T-helper 1 cell treated with Interleukin-12 subunit alpha and Interleukin-12 subunit beta and Interleukin-4 antibody, amounts not matched to agents 30 μg/mL and 1 μg/mL, for 36 hours (primary cell): ENCODE data around the gene LSM6.

ENCODE experiments used
- H3K27ac Mint-ChIP-seq: one replicate; pipeline ENCODE4 v1.8.0; 2021; ENCODE audit warnings: mild to moderate bottlenecking, mixed read lengths
- H3K27me3 Mint-ChIP-seq: one replicate; pipeline ENCODE4 v1.8.0; 2021; ENCODE audit warnings: low read depth, mixed read lengths
- H3K36me3 Mint-ChIP-seq: one replicate; pipeline ENCODE4 v1.8.0; 2021; ENCODE audit warnings: low read depth, mixed read lengths
- H3K4me1 Mint-ChIP-seq: one replicate; pipeline ENCODE4 v1.8.0; 2021; ENCODE audit warnings: low read depth, mixed read lengths
- H3K4me3 Mint-ChIP-seq: one replicate; pipeline ENCODE4 v1.8.0; 2021; ENCODE audit warnings: mild to moderate bottlenecking, moderate library complexity, mixed read lengths
- H3K9me3 Mint-ChIP-seq: one replicate; pipeline ENCODE4 v1.8.0; 2021; ENCODE audit warnings: mixed read lengths

LSM6 gene

GRCh38 chr4:146165840-146166239 is 9.7 kb upstream of the LSM6 start:
- no peak overlapping the region for H3K27ac Mint-ChIP-seq
- no peaks in the 10 kb centered on the region for H3K4me1 Mint-ChIP-seq
- peaks cover 9% of the 10 kb centered on the region for H3K9me3 Mint-ChIP-seq
- H3K36me3 Mint-ChIP-seq = no peaks in the 10 kb centered on the region
- no peak overlapping the region for H3K4me3 Mint-ChIP-seq
- no peaks in the 10 kb centered on the region for H3K27me3 Mint-ChIP-seq

- Mint-ChIP-seq H3K4me3 (no peak overlapping the region), H3K27ac (no peak overlapping the region), H3K9me3 (no peaks in the 10 kb centered on the region)
Measured at GRCh38 chr4:146170149-146170548, 5.4 kb upstream of the LSM6 start.

GRCh38 chr4:146176891-146177290 is 1.4 kb downstream of the LSM6 start:
- Mint-ChIP-seq H3K4me3 (peak overlapping the region; percentile 86), H3K36me3 (peaks cover 2% of the 10 kb centered on the region), H3K9me3 (no peaks in the 10 kb centered on the region), H3K27ac (peak overlapping the region; percentile 37), H3K4me1 (peaks cover 39% of the 10 kb centered on the region), H3K27me3 (no peaks in the 10 kb centered on the region)

More at GRCh38 chr4:146170149-146170548, 5.4 kb upstream of the LSM6 start:
- H3K36me3 Mint-ChIP-seq = no peaks in the 10 kb centered on the region
- H3K4me1 Mint-ChIP-seq = peaks cover 3% of the 10 kb centered on the region
- H3K27me3 Mint-ChIP-seq = no peaks in the 10 kb centered on the region

- peaks cover 42% of the 10 kb centered on the region for H3K4me1 Mint-ChIP-seq
- H3K27ac Mint-ChIP-seq = no peak overlapping the region
- H3K4me3 Mint-ChIP-seq = no peak overlapping the region
- H3K9me3 Mint-ChIP-seq = no peaks in the 10 kb centered on the region
- H3K27me3 Mint-ChIP-seq = no peaks in the 10 kb centered on the region
- peaks cover 4% of the 10 kb centered on the region for H3K36me3 Mint-ChIP-seq
Measured at GRCh38 chr4:146178126-146178525, 2.6 kb downstream of the LSM6 start.

GRCh38 chr4:146179784-146180370 is 4.4 kb downstream of the LSM6 start:
- Mint-ChIP-seq H3K4me3 (no peak overlapping the region), H3K9me3 (no peaks in the 10 kb centered on the region), H3K27me3 (no peaks in the 10 kb centered on the region), H3K4me1 (peaks cover 43% of the 10 kb centered on the region), H3K36me3 (peaks cover 4% of the 10 kb centered on the region), H3K27ac (no peak overlapping the region)

GRCh38 chr4:146182443-146182842 is 6.9 kb downstream of the LSM6 start:
- Mint-ChIP-seq H3K27ac (no peak overlapping the region), H3K36me3 (peaks cover 18% of the 10 kb centered on the region), H3K4me3 (no peak overlapping the region), H3K27me3 (no peaks in the 10 kb centered on the region), H3K4me1 (peaks cover 36% of the 10 kb centered on the region), H3K9me3 (no peaks in the 10 kb centered on the region)

- H3K27ac Mint-ChIP-seq = no peak overlapping the region
- no peak overlapping the region for H3K4me3 Mint-ChIP-seq
- peaks cover 23% of the 10 kb centered on the region for H3K36me3 Mint-ChIP-seq
- no peaks in the 10 kb centered on the region for H3K27me3 Mint-ChIP-seq
- H3K4me1 Mint-ChIP-seq = peaks cover 30% of the 10 kb centered on the region
- H3K9me3 Mint-ChIP-seq = no peaks in the 10 kb centered on the region
Measured at GRCh38 chr4:146183209-146183608, 7.7 kb downstream of the LSM6 start.

GRCh38 chr4:146186041-146186440 is 10.5 kb downstream of the LSM6 start:
- H3K27me3 Mint-ChIP-seq = no peaks in the 10 kb centered on the region
- H3K27ac Mint-ChIP-seq = no peak overlapping the region
- peaks cover 33% of the 10 kb centered on the region for H3K36me3 Mint-ChIP-seq
- no peak overlapping the region for H3K4me3 Mint-ChIP-seq
- H3K9me3 Mint-ChIP-seq = no peaks in the 10 kb centered on the region
- peaks cover 13% of the 10 kb centered on the region for H3K4me1 Mint-ChIP-seq

GRCh38 chr4:146186596-146186995 is 11.1 kb downstream of the LSM6 start:
- no peaks in the 10 kb centered on the region for H3K9me3 Mint-ChIP-seq
- H3K36me3 Mint-ChIP-seq = peaks cover 38% of the 10 kb centered on the region
- H3K4me3 Mint-ChIP-seq = no peak overlapping the region
- H3K4me1 Mint-ChIP-seq = peaks cover 11% of the 10 kb centered on the region
- H3K27ac Mint-ChIP-seq = no peak overlapping the region
- no peaks in the 10 kb centered on the region for H3K27me3 Mint-ChIP-seq

- H3K36me3 Mint-ChIP-seq = peaks cover 39% of the 10 kb centered on the region
- peaks cover 2% of the 10 kb centered on the region for H3K4me1 Mint-ChIP-seq
- no peaks in the 10 kb centered on the region for H3K9me3 Mint-ChIP-seq
- H3K27ac Mint-ChIP-seq = no peak overlapping the region
- no peak overlapping the region for H3K4me3 Mint-ChIP-seq
- no peaks in the 10 kb centered on the region for H3K27me3 Mint-ChIP-seq
Measured at GRCh38 chr4:146190456-146190855, 14.9 kb downstream of the LSM6 start.

- Mint-ChIP-seq H3K4me1 (no peaks in the 10 kb centered on the region), H3K9me3 (no peaks in the 10 kb centered on the region), H3K36me3 (peaks cover 32% of the 10 kb centered on the region), H3K27me3 (no peaks in the 10 kb centered on the region), H3K4me3 (no peak overlapping the region), H3K27ac (no peak overlapping the region)
Measured at GRCh38 chr4:146191766-146192458, 16.4 kb downstream of the LSM6 start.

- Mint-ChIP-seq H3K36me3 (peaks cover 20% of the 10 kb centered on the region), H3K4me3 (no peak overlapping the region), H3K27me3 (no peaks in the 10 kb centered on the region), H3K27ac (no peak overlapping the region), H3K4me1 (no peaks in the 10 kb centered on the region), H3K9me3 (no peaks in the 10 kb centered on the region)
Measured at GRCh38 chr4:146193628-146194027, 18.1 kb downstream of the LSM6 start.

GRCh38 chr4:146194212-146194611 is 18.7 kb downstream of the LSM6 start:
- Mint-ChIP-seq H3K36me3 (peaks cover 19% of the 10 kb centered on the region), H3K4me1 (no peaks in the 10 kb centered on the region), H3K4me3 (no peak overlapping the region), H3K27me3 (no peaks in the 10 kb centered on the region), H3K9me3 (no peaks in the 10 kb centered on the region), H3K27ac (no peak overlapping the region)

GRCh38 chr4:146202665-146203064 is 27.1 kb downstream of the LSM6 start:
- no peaks in the 10 kb centered on the region for H3K9me3 Mint-ChIP-seq
- H3K36me3 Mint-ChIP-seq = peaks cover 2% of the 10 kb centered on the region
- no peak overlapping the region for H3K4me3 Mint-ChIP-seq
- H3K27ac Mint-ChIP-seq = no peak overlapping the region
- H3K27me3 Mint-ChIP-seq = peaks cover 6% of the 10 kb centered on the region
- H3K4me1 Mint-ChIP-seq = no peaks in the 10 kb centered on the region

GRCh38 chr4:146207410-146207809 is 31.9 kb downstream of the LSM6 start:
- peaks cover 6% of the 10 kb centered on the region for H3K27me3 Mint-ChIP-seq

More at GRCh38 chr4:146207410-146207809, 31.9 kb downstream of the LSM6 start:
- peaks cover 2% of the 10 kb centered on the region for H3K36me3 Mint-ChIP-seq
- H3K4me3 Mint-ChIP-seq = no peak overlapping the region
- H3K27ac Mint-ChIP-seq = no peak overlapping the region
- no peaks in the 10 kb centered on the region for H3K9me3 Mint-ChIP-seq
- no peaks in the 10 kb centered on the region for H3K4me1 Mint-ChIP-seq
